GM18505 (cell line): Measurements from ENCODE around the gene ASB5.
"Not testable (repeated sequence)": the region's sequence is repeated elsewhere in the genome, so short reads cannot be mapped to it uniquely, and the experiment has no call there.

ENCODE experiments used
- ATAC-seq: cut with Tn5 transposase; IDR thresholded peaks from one replicate; pipeline ENCODE4 v1.9.1; 2021; ENCODE audit not compliant: unreplicated experiment
- POLR2A ChIP-seq: IDR thresholded peaks from 4 replicates; pipeline ENCODE4 v1.6.1; 2011; ENCODE audit warnings: borderline replicate concordance; ENCODE audit not compliant: insufficient read depth, insufficient read length; ENCODE audit errors: extremely low read depth

ASB5 gene

DNA sequence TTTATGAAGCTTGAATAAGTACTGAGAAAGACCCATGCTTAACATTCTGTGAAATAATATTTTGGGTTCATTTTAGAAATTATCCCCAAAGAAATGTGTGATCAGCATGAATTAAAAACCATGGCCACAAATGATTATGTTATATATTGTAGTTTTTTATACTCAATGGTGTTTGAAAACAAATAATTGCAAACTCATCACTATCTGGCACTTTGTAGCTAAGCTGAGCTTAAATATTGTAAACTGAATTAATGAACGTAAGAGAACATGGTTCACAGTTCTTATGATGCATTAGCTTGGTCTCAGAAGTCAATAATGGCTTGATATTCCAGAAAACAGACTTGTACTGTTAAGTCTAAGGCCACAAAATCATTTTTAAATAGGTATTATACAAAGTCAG is 24.6 kb upstream of the ASB5 start:
- no peak for TF ChIP-seq POLR2A
- ATAC-seq, result no peak

DNA sequence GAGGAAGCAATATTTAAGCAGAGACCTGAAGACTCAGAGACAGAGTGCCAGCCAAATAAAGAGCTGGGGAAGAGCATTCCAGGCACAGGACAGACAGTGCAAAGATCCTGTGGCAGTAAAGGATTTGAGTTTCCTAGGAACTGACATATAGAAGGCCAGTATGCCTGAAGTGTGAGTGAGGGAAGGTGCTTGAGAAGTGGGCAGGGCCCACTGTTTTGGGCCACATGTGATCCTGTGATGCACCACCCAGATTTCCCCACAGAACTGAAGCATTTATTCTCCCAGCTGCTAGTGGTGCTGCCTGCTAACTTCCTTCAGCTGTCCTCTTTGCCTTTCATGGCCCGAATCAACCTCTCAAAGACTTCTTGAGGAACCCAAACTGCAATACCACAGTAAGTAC is 23.9 kb upstream of the ASB5 start:
- no peak for TF ChIP-seq POLR2A
- ATAC-seq, result no peak

DNA sequence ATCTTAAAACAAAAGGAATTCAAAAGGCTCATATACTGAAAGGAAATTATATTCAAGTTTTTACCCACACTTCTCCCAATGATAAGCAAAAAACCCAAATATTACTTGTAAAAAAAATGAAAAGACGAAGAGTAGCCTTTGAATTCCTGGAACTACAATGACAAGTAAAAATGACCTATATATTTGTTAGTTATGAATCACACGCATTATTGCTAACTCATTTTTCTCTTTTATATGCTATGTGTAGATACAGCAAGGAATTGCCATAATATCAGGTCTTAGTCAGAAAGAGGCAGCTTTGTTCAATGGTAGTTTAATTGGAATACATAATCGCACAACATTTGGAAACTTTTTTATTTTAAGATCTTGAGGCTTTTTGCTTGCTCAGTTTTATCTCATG is 22.7 kb upstream of the ASB5 start:
- no peak for ATAC-seq
- no peak for TF ChIP-seq POLR2A

DNA sequence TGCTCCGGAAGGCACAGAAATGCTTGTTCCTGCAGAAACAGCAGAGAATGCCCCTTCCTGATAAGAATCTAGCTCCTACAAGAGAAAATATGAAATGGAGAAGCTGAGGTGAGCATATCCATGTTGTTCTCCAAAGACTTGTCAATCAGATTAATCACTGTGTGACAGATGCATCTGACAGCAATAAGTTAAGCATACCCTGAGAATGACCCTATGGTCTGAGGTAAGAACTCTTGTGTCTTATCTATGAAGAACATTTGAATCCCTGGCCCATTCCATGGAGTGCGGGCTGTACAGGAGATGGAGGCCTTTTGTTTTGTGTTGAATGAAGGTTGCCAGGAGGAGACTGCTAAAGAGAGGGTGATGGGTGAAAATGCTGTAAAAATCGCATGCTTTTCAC is 21.5 kb upstream of the ASB5 start:
- TF ChIP-seq POLR2A, result no peak
- no peak for ATAC-seq

DNA sequence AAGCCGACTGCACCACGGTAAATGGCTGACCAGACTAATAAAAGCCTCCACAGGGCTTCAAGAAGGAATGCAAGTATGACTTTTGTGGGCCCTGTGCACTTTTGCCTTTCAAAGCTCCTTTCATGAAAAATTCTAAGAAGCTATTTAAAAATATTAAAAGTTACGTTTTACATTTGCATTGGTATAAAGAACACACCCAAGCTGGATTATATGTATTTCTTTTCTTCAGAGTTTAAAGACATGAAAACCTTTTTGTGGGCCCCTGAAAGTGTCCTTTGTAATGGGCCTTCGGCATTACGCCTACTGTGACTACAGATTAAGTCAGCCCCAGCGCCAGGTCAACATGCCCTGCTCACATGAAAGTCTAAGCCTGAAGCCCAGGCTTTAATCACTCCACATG is 20.5 kb upstream of the ASB5 start:
- TF ChIP-seq POLR2A, result no peak
- ATAC-seq, result no peak

DNA sequence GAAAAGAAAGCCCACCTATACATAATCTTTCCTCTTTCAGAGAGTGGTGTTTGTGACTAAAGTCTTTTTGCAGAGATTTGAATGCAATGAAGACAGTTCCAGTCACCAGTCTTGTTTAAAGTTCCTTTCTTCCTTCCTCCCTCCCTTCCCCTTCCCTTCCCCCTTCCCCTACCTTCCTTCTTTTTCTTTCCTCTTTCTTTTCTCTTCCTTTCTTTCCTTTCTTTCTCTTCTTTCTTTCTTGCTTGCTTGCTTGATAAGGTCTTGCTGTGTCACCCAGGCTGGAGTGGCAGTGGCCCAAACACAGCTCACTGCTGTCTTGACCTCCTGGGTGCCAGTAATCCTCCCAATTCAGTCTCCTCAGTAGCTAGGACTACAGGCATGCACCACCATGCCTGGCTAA is 19.0 kb upstream of the ASB5 start:
- TF ChIP-seq POLR2A, result no peak
- ATAC-seq, result no peak

DNA sequence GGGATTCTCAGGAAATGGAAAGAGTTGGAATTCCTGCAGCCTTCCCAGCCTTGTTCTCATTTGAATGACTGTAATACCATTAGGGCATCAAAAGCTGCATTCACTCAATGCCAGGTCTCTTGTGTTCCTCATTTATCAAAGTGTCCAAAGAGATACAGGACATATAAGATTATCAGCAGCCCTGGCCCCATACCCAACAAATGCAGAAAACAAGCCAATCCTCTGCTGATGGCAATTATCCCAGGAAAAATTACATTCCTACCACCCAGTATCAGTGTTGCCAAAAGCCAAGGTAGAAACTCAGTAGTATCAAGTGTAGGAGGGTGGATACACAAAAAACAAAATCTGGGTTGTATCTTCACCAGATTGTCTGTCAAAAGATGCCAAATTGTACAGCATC is 18.5 kb upstream of the ASB5 start:
- TF ChIP-seq POLR2A, result no peak
- no peak for ATAC-seq

GRCh38 chr4:176286728-176287127 is 17.7 kb upstream of the ASB5 start:
- no peak for ATAC-seq
- no peak for TF ChIP-seq POLR2A

DNA sequence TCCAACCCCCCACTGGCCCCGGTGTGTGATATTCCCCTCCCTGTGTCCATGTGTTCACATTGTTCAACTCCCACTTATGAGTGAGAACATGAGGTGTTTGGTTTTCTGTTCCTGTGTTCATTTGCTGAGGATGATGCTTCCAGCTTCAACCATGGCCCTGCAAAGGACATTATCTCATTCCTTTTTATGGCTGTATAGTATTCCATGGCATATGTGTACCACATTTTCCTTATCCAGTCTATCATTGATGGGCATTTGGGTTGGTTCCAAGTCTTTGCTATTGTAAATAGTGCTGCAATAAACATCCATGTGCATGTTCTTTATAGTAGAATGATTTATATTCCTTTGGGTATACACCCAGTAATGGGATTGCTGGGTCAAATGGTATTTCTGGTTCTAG is 10.5 kb upstream of the ASB5 start:
- ATAC-seq, result not testable (repeated sequence)

DNA sequence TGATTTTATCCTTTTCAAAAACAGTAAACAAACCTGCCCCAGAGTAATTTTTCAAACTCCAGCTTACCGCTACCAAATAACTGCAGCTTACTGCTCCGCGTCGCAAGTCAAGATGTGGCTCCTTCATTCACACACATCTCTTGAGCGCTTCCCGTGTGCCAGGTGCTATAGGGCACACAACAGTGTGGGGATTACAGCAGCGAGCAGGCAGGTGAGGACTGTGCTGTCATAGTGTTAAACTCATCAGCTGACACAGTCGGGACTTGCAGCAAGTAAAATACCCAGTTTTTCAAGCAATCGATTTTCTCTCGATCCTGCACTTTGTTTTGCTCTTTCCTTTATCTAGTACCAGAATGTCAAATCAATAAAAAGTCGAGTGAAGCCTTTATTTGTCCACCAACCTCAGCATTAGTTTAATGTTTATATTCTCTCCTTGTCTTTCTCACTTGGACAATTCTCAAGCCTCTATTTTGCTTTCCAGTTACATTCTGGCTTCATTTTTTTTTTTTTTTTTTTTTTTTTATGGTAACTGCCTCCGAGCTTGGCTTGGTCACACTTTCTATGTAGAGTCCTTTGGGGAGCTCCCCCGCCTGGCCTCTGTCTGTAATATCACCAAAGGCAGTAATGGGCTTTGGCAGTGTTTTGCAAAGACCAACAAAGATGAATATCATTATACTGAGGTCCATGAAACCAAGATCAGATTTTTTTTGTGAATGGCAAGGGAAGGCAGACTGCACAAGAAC is 8.3 kb upstream of the ASB5 start:
- ATAC-seq, result peak; percentile 95
- no peak for TF ChIP-seq POLR2A

DNA sequence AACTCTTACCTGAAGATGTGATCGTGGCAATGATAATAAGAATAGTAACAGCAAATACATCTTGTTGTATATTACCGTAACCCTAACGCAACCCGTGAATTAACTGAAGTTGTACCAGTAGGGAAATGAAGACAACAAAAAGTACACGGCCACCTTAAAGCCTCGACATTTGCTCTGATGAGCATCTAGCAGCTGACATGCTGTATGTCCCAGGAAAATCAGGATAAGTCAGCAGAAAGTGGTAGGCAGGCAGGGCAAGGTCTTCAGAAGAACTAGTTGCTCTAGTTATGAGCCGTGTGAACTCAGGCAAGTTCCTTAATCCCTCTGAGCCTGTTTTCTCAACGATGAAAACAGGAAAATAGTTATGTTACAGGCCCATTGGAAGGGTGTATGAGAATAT is 7.7 kb upstream of the ASB5 start:
- TF ChIP-seq POLR2A, result no peak
- ATAC-seq, result no peak

DNA sequence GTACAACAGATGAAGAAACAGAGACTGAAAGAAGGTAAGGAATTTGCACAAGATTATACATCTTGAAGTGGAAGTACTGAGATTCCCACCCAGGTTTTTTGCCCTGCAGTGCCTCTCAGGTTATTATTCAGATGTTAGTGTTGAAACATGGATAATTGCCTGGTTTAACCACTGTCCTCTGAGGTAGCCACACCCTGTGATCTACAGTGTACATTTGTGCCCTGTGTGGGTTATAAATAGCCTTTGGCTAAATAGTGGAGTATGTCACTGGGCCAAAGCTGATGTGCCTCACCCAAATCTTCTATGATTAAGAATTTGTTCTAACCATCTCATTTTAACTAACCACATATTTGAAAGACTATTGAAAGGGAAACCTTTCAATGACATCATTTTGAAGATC is 5.4 kb upstream of the ASB5 start:
- TF ChIP-seq POLR2A, result no peak
- ATAC-seq, result no peak

DNA sequence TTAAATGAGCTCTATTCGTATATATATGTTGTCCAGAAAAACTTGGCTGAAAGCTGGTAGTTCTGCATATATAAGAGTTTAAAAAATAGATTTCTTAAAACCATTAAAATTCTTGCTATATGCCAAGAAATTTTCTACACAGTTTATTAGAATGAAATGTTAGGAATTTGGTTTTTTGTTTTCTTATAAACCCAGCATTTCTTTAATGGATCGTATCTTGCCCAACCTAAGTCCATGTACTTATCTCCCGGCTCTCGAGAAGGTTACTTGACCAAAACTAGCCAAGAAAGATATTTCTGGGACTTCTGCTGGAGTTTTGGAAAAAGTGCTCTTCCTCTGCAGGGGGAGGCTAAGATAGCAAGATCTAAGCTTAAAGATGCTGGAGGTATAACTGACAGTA is 4.7 kb upstream of the ASB5 start:
- TF ChIP-seq POLR2A, result no peak
- ATAC-seq, result no peak

DNA sequence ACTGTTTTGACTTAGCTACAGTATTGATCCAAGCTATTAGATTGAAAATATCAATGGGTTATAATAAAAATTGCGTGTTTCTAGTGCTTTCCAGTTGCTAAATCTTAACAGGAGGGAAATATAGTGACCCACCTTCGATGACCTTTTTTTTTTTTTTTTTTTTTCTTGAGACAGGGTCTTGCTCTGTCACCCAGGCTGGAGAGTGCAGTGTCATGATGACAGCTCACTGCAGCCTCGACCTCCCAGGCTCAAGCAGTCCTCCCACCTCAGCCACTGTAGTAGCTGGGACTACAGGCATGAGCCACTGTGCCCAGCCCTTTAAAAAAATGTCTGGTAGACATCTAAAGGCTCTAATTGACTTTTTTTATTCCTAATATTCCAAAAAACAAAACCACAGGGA is 3.8 kb upstream of the ASB5 start:
- no peak for ATAC-seq
- no peak for TF ChIP-seq POLR2A

DNA sequence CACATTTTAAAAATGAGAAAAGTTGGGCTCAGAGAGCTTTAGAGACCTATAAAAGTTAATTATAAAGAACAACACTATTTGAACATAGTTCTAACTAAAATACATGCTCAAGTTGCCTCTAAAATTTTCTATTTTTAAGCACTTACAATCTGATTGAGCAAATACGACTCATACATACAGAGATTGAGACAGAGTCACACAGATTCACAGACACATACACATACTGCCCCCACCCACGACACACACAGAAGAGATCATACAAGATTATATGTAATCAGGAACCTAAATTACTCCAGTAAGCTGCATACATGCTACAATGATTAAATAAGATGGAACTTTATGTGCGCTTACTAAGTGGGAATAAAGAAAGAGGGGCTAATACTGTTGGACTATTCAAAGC is 2.7 kb upstream of the ASB5 start:
- ATAC-seq, result no peak

More for the DNA sequence above, 2.7 kb upstream of the ASB5 start:
- TF ChIP-seq POLR2A, result no peak
